ENCODE measurements around the gene OPN1MW3. TPM values are rescaled to one million over a fixed set of nuclear protein-coding genes. Genes with fewer than 3 reads are reported as not detected.

Gene OPN1MW3
- total and polyA plus RNA-seq, 2 experiments from 2014 or later, result not detected

DNA sequence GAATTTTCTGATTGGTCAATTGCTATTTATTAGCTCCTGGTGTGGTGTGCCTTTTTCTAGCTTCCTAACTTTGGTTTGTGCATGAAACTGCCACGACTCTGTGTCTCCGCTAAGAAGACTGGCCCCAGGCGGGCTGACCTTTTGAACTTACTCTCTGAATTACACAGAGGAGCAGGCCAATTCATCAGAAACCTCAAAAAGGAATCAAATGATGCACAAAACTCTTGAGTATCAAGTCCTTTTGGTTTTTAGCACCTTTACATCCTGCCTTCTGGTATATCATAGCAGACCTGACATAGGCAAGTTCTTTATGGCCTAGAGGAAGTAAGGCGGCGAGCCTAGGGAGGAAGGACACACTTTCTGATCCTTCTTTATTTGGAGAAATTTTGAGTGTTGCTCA lies 55.8 kb downstream of the OPN1MW3 start:
- Histone ChIP-seq H3K9ac (no peak overlapping the region), H3K79me2 (ENCODE audit: insufficient read depth) (no peaks in the 10 kb centered on the region), H3K4me2 (ENCODE audit: unreplicated experiment) (no peak overlapping the region), H3K4me3 (no peak overlapping the region), H3K36me3 (ENCODE audit: low read depth) (no peaks in the 10 kb centered on the region), H3K4me1 (ENCODE audit: insufficient read depth) (peaks cover 7% of the 10 kb centered on the region; the same call in 1 of the 2 replicates), H3K27me3 (replicated peaks; ENCODE audit: insufficient read depth) (no peaks in the 10 kb centered on the region), H2AFZ (no peak overlapping the region), H3K9me2 (ENCODE audit: insufficient read depth) (no peaks in the 10 kb centered on the region), H3K27ac (no peak overlapping the region), H4K20me1 (ENCODE audit: insufficient read depth) (no peaks in the 10 kb centered on the region), H3K9me3 (ENCODE audit: low read depth) (no peaks in the 10 kb centered on the region), H3F3A (ENCODE audit: insufficient read depth) (no peaks in the 10 kb centered on the region)
- 87 to 100% methylated on average over 2 to 5 of the region's 5 CpGs for WGBS, 2 experiments (ENCODE audit: low coverage in 1 of 2, low lambda C conversion rate in 2 of 2, missing lambda C conversion rate in 2 of 2)
- in situ Hi-C loops (cut with MboI), result no loop called here
- no peak for DNase-seq
- no peak for TF ChIP-seq EZH2 (IDR thresholded peaks at IDR 0.05; ENCODE audit: insufficient read depth, poor library complexity, severe bottlenecking)
- TF ChIP-seq EZH2phosphoT487 (IDR thresholded peaks at IDR 0.05; ENCODE audit: insufficient read depth, low read depth), result no peak

DNA sequence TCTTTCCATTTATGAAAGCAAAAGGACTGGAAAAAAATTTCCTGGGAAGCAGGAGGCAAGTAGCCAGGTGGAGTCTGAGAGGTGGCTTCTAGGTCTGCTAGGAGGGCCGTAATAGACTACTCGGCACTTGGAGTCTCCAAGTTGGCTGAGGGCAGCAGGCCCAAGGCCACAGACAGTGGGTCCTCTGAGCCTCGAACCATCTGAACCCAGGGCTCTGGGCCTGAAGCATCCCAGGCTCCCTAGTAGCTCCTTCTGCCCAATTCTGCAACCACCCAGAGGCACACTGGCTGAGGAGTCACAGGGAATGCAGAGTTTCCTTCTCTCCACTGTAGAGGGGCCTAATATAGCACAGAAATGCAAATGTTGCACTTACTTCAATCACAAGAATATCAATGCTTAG lies 58.0 kb downstream of the OPN1MW3 start:
- H3K4me2 ChIP-seq (ENCODE audit: unreplicated experiment), result no peak overlapping the region
- no peaks in the 10 kb centered on the region for H3K36me3 ChIP-seq (ENCODE audit: low read depth)
- no peak overlapping the region for H2AFZ ChIP-seq
- H3K9me3 ChIP-seq (ENCODE audit: low read depth), result no peaks in the 10 kb centered on the region
- H3K9ac ChIP-seq, result no peak overlapping the region
- H3K79me2 ChIP-seq (ENCODE audit: insufficient read depth), result no peaks in the 10 kb centered on the region
- DNase-seq, result no peak
- TF ChIP-seq EZH2 (IDR thresholded peaks at IDR 0.05; ENCODE audit: insufficient read depth, poor library complexity, severe bottlenecking) (no peak), EZH2phosphoT487 (IDR thresholded peaks at IDR 0.05; ENCODE audit: insufficient read depth, low read depth) (no peak)
- H4K20me1 ChIP-seq (ENCODE audit: insufficient read depth), result no peaks in the 10 kb centered on the region
- no peaks in the 10 kb centered on the region for H3K27me3 ChIP-seq (replicated peaks; ENCODE audit: insufficient read depth)
- peaks cover 7% of the 10 kb centered on the region; the same call in 1 of the 2 replicates for H3K4me1 ChIP-seq (ENCODE audit: insufficient read depth)
- no peak overlapping the region for H3K4me3 ChIP-seq
- in situ Hi-C loops (cut with MboI), result no loop called here
- H3K9me2 ChIP-seq (ENCODE audit: insufficient read depth), result no peaks in the 10 kb centered on the region
- no peaks in the 10 kb centered on the region for H3F3A ChIP-seq (ENCODE audit: insufficient read depth)
- H3K27ac ChIP-seq, result no peak overlapping the region
- 63 to 72% methylated on average over 3 of the region's 3 CpGs for WGBS, 2 experiments (ENCODE audit: low coverage in 1 of 2, low lambda C conversion rate in 2 of 2, missing lambda C conversion rate in 2 of 2)

DNA sequence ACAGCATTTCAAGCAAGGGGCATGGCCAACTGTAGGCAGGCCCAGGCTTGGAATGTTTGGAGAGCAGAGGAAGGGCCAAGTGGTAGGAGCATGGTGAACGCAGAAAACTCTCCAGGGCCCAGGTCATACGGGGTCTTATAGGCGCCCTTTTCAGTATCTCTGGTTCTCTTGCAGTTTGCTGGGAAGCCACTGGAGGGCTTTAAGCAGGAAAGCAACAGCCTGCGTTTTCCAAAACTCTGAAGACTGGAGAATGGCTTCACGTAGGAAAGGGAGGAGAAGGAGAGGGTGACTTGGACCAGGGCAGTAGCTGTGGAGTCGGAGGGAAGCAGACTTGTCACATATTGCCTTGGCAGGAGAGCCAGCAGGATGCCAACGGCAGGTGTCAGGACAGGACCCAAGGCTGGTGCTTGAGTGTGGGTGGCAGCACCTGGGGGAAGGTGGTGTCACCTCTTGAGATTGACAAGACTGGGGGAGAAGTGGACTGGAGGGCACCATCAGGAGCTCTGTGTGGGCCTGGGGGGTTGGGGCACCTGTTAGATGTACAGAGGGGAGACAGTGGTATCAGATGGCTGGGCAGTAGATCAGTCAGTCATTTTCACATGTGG lies 60.1 kb downstream of the OPN1MW3 start:
- H3F3A ChIP-seq (ENCODE audit: insufficient read depth), result no peaks in the 10 kb centered on the region
- DNase-seq, result peak; percentile 39
- H2AFZ ChIP-seq, result no peak overlapping the region
- H3K4me2 ChIP-seq (ENCODE audit: unreplicated experiment), result no peak overlapping the region
- in situ Hi-C loops (cut with MboI), result no loop called here
- H3K36me3 ChIP-seq (ENCODE audit: low read depth), result no peaks in the 10 kb centered on the region
- no peaks in the 10 kb centered on the region for H3K79me2 ChIP-seq (ENCODE audit: insufficient read depth)
- no peaks in the 10 kb centered on the region for H3K9me2 ChIP-seq (ENCODE audit: insufficient read depth)
- WGBS, 2 experiments (ENCODE audit: low coverage in 1 of 2, low lambda C conversion rate in 2 of 2, missing lambda C conversion rate in 2 of 2), result 7 to 8% methylated on average over 4 to 7 of the region's 7 CpGs
- no peak overlapping the region for H3K27ac ChIP-seq
- no peak overlapping the region for H3K4me3 ChIP-seq
- no peaks in the 10 kb centered on the region for H3K27me3 ChIP-seq (replicated peaks; ENCODE audit: insufficient read depth)
- H3K9me3 ChIP-seq (ENCODE audit: low read depth), result no peaks in the 10 kb centered on the region
- H4K20me1 ChIP-seq (ENCODE audit: insufficient read depth), result no peaks in the 10 kb centered on the region
- no peak overlapping the region for H3K9ac ChIP-seq
- peaks cover 7% of the 10 kb centered on the region; the same call in 1 of the 2 replicates for H3K4me1 ChIP-seq (ENCODE audit: insufficient read depth)
- TF ChIP-seq EZH2phosphoT487 (IDR thresholded peaks at IDR 0.05; ENCODE audit: insufficient read depth, low read depth) (no peak), EZH2 (IDR thresholded peaks at IDR 0.05; ENCODE audit: insufficient read depth, poor library complexity, severe bottlenecking) (no peak)

DNA sequence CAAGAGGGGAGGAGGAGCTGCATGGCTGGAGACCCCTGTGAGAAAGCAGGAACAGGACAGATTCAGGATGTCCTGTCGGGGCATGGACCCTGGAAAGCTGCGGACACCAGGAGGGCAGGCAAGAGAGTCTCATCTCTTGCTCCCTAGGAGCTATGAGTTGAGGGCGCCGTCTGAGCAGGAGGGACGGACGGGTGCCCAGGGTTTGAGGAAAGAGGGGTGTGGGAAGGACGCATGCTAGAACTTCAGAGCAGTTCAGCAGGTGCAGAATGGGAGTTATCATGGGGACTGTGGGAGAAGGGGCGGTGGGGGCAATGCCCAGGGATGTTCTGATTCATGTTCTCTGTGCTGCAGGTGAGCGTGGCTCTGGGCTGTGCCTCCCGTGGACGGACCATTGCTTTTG lies 63.0 kb downstream of the OPN1MW3 start:
- H3K9me2 ChIP-seq (ENCODE audit: insufficient read depth), result no peaks in the 10 kb centered on the region
- H3K36me3 ChIP-seq (ENCODE audit: low read depth), result no peaks in the 10 kb centered on the region
- H3K9ac ChIP-seq, result no peak overlapping the region
- TF ChIP-seq EZH2 (IDR thresholded peaks at IDR 0.05; ENCODE audit: insufficient read depth, poor library complexity, severe bottlenecking), result no peak
- H3K27ac ChIP-seq, result no peak overlapping the region
- no peak overlapping the region for H3K4me2 ChIP-seq (ENCODE audit: unreplicated experiment)
- no peaks in the 10 kb centered on the region for H3F3A ChIP-seq (ENCODE audit: insufficient read depth)
- in situ Hi-C loops (cut with MboI), result no loop called here
- H4K20me1 ChIP-seq (ENCODE audit: insufficient read depth), result no peaks in the 10 kb centered on the region
- DNase-seq, result no peak
- no peaks in the 10 kb centered on the region; the same call in 1 of the 2 replicates for H3K27me3 ChIP-seq (replicated peaks; ENCODE audit: insufficient read depth)
- no peak overlapping the region for H2AFZ ChIP-seq
- no peaks in the 10 kb centered on the region for H3K79me2 ChIP-seq (ENCODE audit: insufficient read depth)
- no peak overlapping the region for H3K4me3 ChIP-seq
- H3K9me3 ChIP-seq (ENCODE audit: low read depth), result no peaks in the 10 kb centered on the region
- no peaks in the 10 kb centered on the region for H3K4me1 ChIP-seq (ENCODE audit: insufficient read depth)
- WGBS, 2 experiments (ENCODE audit: low coverage in 1 of 2, low lambda C conversion rate in 2 of 2, missing lambda C conversion rate in 2 of 2), result 58 to 72% methylated on average over 6 to 10 of the region's 11 CpGs

Other genes with a start within 250 kb of the OPN1MW3 start
- 45.3 and 54.7 TPM in 2 replicates for gene IRAK1, start 237.7 kb upstream of the OPN1MW3 start, total RNA-seq (2014; rRNA removed; shearing (Covaris generic))
- 58.7 and 58.8 TPM in 2 replicates for gene IRAK1, start 237.7 kb upstream of the OPN1MW3 start, polyA plus RNA-seq (2016; fragmentation: Nextera tagmentation; extraction: Ambion mirVana)
- 16.5 and 16.7 TPM in 2 replicates for gene MECP2, start 159.9 kb upstream of the OPN1MW3 start, total RNA-seq (2014; rRNA removed; shearing (Covaris generic))
- 10.3 and 13.0 TPM in 2 replicates for gene MECP2, start 159.9 kb upstream of the OPN1MW3 start, polyA plus RNA-seq (2016; fragmentation: Nextera tagmentation; extraction: Ambion mirVana)
- gene OPN1LW, start 113.3 kb upstream of the OPN1MW3 start, total RNA-seq (2014; rRNA removed; shearing (Covaris generic)), result not detected in 2 replicates
- gene OPN1LW, start 113.3 kb upstream of the OPN1MW3 start, polyA plus RNA-seq (2016; fragmentation: Nextera tagmentation; extraction: Ambion mirVana), result not detected in 2 replicates
- not detected in 2 replicates for gene OPN1MW, start 75.0 kb upstream of the OPN1MW3 start, total RNA-seq (2014; rRNA removed; shearing (Covaris generic))
- not detected in 2 replicates for gene OPN1MW, start 75.0 kb upstream of the OPN1MW3 start, polyA plus RNA-seq (2016; fragmentation: Nextera tagmentation; extraction: Ambion mirVana)
- not detected in 2 replicates for gene OPN1MW2, start 37.8 kb upstream of the OPN1MW3 start, total RNA-seq (2014; rRNA removed; shearing (Covaris generic))
- gene OPN1MW2, start 37.8 kb upstream of the OPN1MW3 start, polyA plus RNA-seq (2016; fragmentation: Nextera tagmentation; extraction: Ambion mirVana), result not detected in 2 replicates
- gene TEX28, start 37.5 kb downstream of the OPN1MW3 start, total RNA-seq (2014; rRNA removed; shearing (Covaris generic)), result not detected in 2 replicates
- not detected in 2 replicates for gene TEX28, start 37.5 kb downstream of the OPN1MW3 start, polyA plus RNA-seq (2016; fragmentation: Nextera tagmentation; extraction: Ambion mirVana)
- not detected in 2 replicates for gene TKTL1, start 38.2 kb downstream of the OPN1MW3 start, total RNA-seq (2014; rRNA removed; shearing (Covaris generic))
- gene TKTL1, start 38.2 kb downstream of the OPN1MW3 start, polyA plus RNA-seq (2016; fragmentation: Nextera tagmentation; extraction: Ambion mirVana), result not detected in 2 replicates
- 2,857 and 2,903 TPM in 2 replicates for gene FLNA, start 117.1 kb downstream of the OPN1MW3 start, total RNA-seq (2014; rRNA removed; shearing (Covaris generic))
- 1,377 and 1,379 TPM in 2 replicates for gene FLNA, start 117.1 kb downstream of the OPN1MW3 start, polyA plus RNA-seq (2016; fragmentation: Nextera tagmentation; extraction: Ambion mirVana)
- gene EMD, start 121.7 kb downstream of the OPN1MW3 start, total RNA-seq (2014; rRNA removed; shearing (Covaris generic)), result 39.7 TPM in 2 replicates
- 86.6 and 96.0 TPM in 2 replicates for gene EMD, start 121.7 kb downstream of the OPN1MW3 start, polyA plus RNA-seq (2016; fragmentation: Nextera tagmentation; extraction: Ambion mirVana)
- 3,014 and 6,561 TPM in 2 replicates for gene RPL10, start 140.8 kb downstream of the OPN1MW3 start, total RNA-seq (2014; rRNA removed; shearing (Covaris generic))
- 1,381 and 1,435 TPM in 2 replicates for gene RPL10, start 140.8 kb downstream of the OPN1MW3 start, polyA plus RNA-seq (2016; fragmentation: Nextera tagmentation; extraction: Ambion mirVana)
- gene DNASE1L1, start 151.7 kb downstream of the OPN1MW3 start, total RNA-seq (2014; rRNA removed; shearing (Covaris generic)), result 60.7 TPM in 2 replicates
- gene DNASE1L1, start 151.7 kb downstream of the OPN1MW3 start, polyA plus RNA-seq (2016; fragmentation: Nextera tagmentation; extraction: Ambion mirVana), result 16.6 and 17.0 TPM in 2 replicates
- gene TAFAZZIN, start 154.0 kb downstream of the OPN1MW3 start, total RNA-seq (2014; rRNA removed; shearing (Covaris generic)), result 17.6 and 38.8 TPM in 2 replicates
- 18.2 and 20.5 TPM in 2 replicates for gene TAFAZZIN, start 154.0 kb downstream of the OPN1MW3 start, polyA plus RNA-seq (2016; fragmentation: Nextera tagmentation; extraction: Ambion mirVana)
- gene ATP6AP1, start 171.1 kb downstream of the OPN1MW3 start, total RNA-seq (2014; rRNA removed; shearing (Covaris generic)), result 73.2 and 87.8 TPM in 2 replicates
- gene ATP6AP1, start 171.1 kb downstream of the OPN1MW3 start, polyA plus RNA-seq (2016; fragmentation: Nextera tagmentation; extraction: Ambion mirVana), result 156 and 158 TPM in 2 replicates
- 196 and 228 TPM in 2 replicates for gene GDI1, start 179.6 kb downstream of the OPN1MW3 start, total RNA-seq (2014; rRNA removed; shearing (Covaris generic))
- gene GDI1, start 179.6 kb downstream of the OPN1MW3 start, polyA plus RNA-seq (2016; fragmentation: Nextera tagmentation; extraction: Ambion mirVana), result 82.2 and 87.1 TPM in 2 replicates
- 52.5 and 54.7 TPM in 2 replicates for gene FAM50A, start 186.6 kb downstream of the OPN1MW3 start, total RNA-seq (2014; rRNA removed; shearing (Covaris generic))
- 122 and 125 TPM in 2 replicates for gene FAM50A, start 186.6 kb downstream of the OPN1MW3 start, polyA plus RNA-seq (2016; fragmentation: Nextera tagmentation; extraction: Ambion mirVana)
- gene PLXNA3, start 200.7 kb downstream of the OPN1MW3 start, total RNA-seq (2014; rRNA removed; shearing (Covaris generic)), result 25.9 and 30.7 TPM in 2 replicates
- 26.7 and 35.1 TPM in 2 replicates for gene PLXNA3, start 200.7 kb downstream of the OPN1MW3 start, polyA plus RNA-seq (2016; fragmentation: Nextera tagmentation; extraction: Ambion mirVana)
- gene LAGE3, start 221.7 kb downstream of the OPN1MW3 start, total RNA-seq (2014; rRNA removed; shearing (Covaris generic)), result 42.9 and 44.0 TPM in 2 replicates
- gene LAGE3, start 221.7 kb downstream of the OPN1MW3 start, polyA plus RNA-seq (2016; fragmentation: Nextera tagmentation; extraction: Ambion mirVana), result 49.2 and 49.7 TPM in 2 replicates
- 36.8 and 53.0 TPM in 2 replicates for gene UBL4A, start 229.0 kb downstream of the OPN1MW3 start, total RNA-seq (2014; rRNA removed; shearing (Covaris generic))
- 42.4 and 45.2 TPM in 2 replicates for gene UBL4A, start 229.0 kb downstream of the OPN1MW3 start, polyA plus RNA-seq (2016; fragmentation: Nextera tagmentation; extraction: Ambion mirVana)
- 48.3 and 61.0 TPM in 2 replicates for gene SLC10A3, start 233.0 kb downstream of the OPN1MW3 start, total RNA-seq (2014; rRNA removed; shearing (Covaris generic))
- gene SLC10A3, start 233.0 kb downstream of the OPN1MW3 start, polyA plus RNA-seq (2016; fragmentation: Nextera tagmentation; extraction: Ambion mirVana), result 49.4 and 50.8 TPM in 2 replicates